ENCODE results near the gene CHKA. TPM values are rescaled to one million over a fixed set of nuclear protein-coding genes. Genes with fewer than 3 reads are reported as not detected.

CHKA gene
- total RNA-seq, 2 donors from 2014 or later, result 56.1 to 75.9 TPM

GRCh38 chr11:68004551-68005335, 116.4 kb downstream of the CHKA start:
- H3K27ac ChIP-seq (ENCODE audit: low read depth, low read length), result no peak overlapping the region
- peaks cover 4% of the 10 kb centered on the region for H3K36me3 Mint-ChIP-seq (ENCODE audit: low read depth)
- no peak for TF ChIP-seq CTCF (conservative IDR thresholded peaks at IDR 0.05)

GRCh38 chr11:68003846-68004550, 117.2 kb downstream of the CHKA start, which contains the start of gene UNC93B1:
Gene UNC93B1 (minus strand): TSS chr11:68004097. CDS start chr11:68004043, 54 bp downstream.
- H3K36me3 Mint-ChIP-seq (ENCODE audit: low read depth), result peaks cover 4% of the 10 kb centered on the region
- DNase-seq, result peak; percentile 91
- H3K4me3 Mint-ChIP-seq, result peak within 1 kb of the TSS; percentile 55
- no peak within 1 kb of the TSS for H3K27ac Mint-ChIP-seq
- Histone ChIP-seq H3K27me3 (ENCODE audit: control insufficient read depth, insufficient read depth, low read length, poor library complexity, severe bottlenecking) (peaks cover 7% of the 10 kb centered on the region), H3K4me1 (ENCODE audit: control insufficient read depth, insufficient read depth, low read length) (no peaks in the 10 kb centered on the region), H3K9ac (ENCODE audit: extremely low read depth, low read length, poor library complexity, severe bottlenecking) (no peak within 1 kb of the TSS), H3K27ac (ENCODE audit: low read depth, low read length) (no peak within 1 kb of the TSS), H3K36me3 (ENCODE audit: control insufficient read depth, insufficient read depth, low read length) (no peaks in the 10 kb centered on the region), H3K4me3 (ENCODE audit: low read length) (peak within 1 kb of the TSS; percentile 68), H3K9me3 (ENCODE audit: control insufficient read depth, low read length) (no peaks in the 10 kb centered on the region)
- peaks cover 2% of the 10 kb centered on the region for H3K4me1 Mint-ChIP-seq
- peaks cover 8% of the 10 kb centered on the region for H3K27me3 Mint-ChIP-seq (ENCODE audit: insufficient read depth)
- WGBS, 2 experiments (ENCODE audit: insufficient coverage in 1 of 2, insufficient read length in 1 of 2), result 8 to 21% methylated on average over 16 to 64 of the region's 64 CpGs
- H3K9me3 Mint-ChIP-seq, result peaks cover 3% of the 10 kb centered on the region
- no peak for TF ChIP-seq CTCF (conservative IDR thresholded peaks at IDR 0.05)

More at GRCh38 chr11:68004551-68005335, 116.4 kb downstream of the CHKA start:
- Mint-ChIP-seq H3K4me3 (peak overlapping the region; percentile 55), H3K27me3 (ENCODE audit: insufficient read depth) (peaks cover 8% of the 10 kb centered on the region), H3K9me3 (peaks cover 10% of the 10 kb centered on the region), H3K4me1 (peaks cover 2% of the 10 kb centered on the region), H3K27ac (no peak overlapping the region)
- Histone ChIP-seq H3K36me3 (ENCODE audit: control insufficient read depth, insufficient read depth, low read length) (no peaks in the 10 kb centered on the region), H3K27me3 (ENCODE audit: control insufficient read depth, insufficient read depth, low read length, poor library complexity, severe bottlenecking) (peaks cover 7% of the 10 kb centered on the region), H3K4me1 (ENCODE audit: control insufficient read depth, insufficient read depth, low read length) (no peaks in the 10 kb centered on the region), H3K4me3 (ENCODE audit: low read length) (peak overlapping the region; percentile 68), H3K9me3 (ENCODE audit: control insufficient read depth, low read length) (no peaks in the 10 kb centered on the region), H3K9ac (ENCODE audit: extremely low read depth, low read length, poor library complexity, severe bottlenecking) (no peak overlapping the region)
- DNase-seq, result peak; percentile 67
- 92 to 93% methylated on average over 6 to 12 of the region's 14 CpGs for WGBS, 2 experiments (ENCODE audit: insufficient coverage in 1 of 2, insufficient read length in 1 of 2)

GRCh38 chr11:68002938-68003845, 118.0 kb downstream of the CHKA start:
- no peak overlapping the region for H3K9ac ChIP-seq (ENCODE audit: extremely low read depth, low read length, poor library complexity, severe bottlenecking)
- H3K27me3 ChIP-seq (ENCODE audit: control insufficient read depth, insufficient read depth, low read length, poor library complexity, severe bottlenecking), result peaks cover 7% of the 10 kb centered on the region
- H3K4me1 ChIP-seq (ENCODE audit: control insufficient read depth, insufficient read depth, low read length), result no peaks in the 10 kb centered on the region
- Mint-ChIP-seq H3K9me3 (no peaks in the 10 kb centered on the region), H3K27ac (no peak overlapping the region), H3K27me3 (ENCODE audit: insufficient read depth) (peaks cover 8% of the 10 kb centered on the region), H3K4me3 (peak overlapping the region; percentile 55), H3K4me1 (peaks cover 2% of the 10 kb centered on the region), H3K36me3 (ENCODE audit: low read depth) (peaks cover 4% of the 10 kb centered on the region)
- H3K9me3 ChIP-seq (ENCODE audit: control insufficient read depth, low read length), result no peaks in the 10 kb centered on the region
- peak; percentile 80 for DNase-seq
- H3K4me3 ChIP-seq (ENCODE audit: low read length), result peak overlapping the region; percentile 68
- TF ChIP-seq CTCF (conservative IDR thresholded peaks at IDR 0.05), result no peak
- WGBS, 2 experiments (ENCODE audit: insufficient coverage in 1 of 2, insufficient read length in 1 of 2), result 17 to 38% methylated on average over 27 to 84 of the region's 86 CpGs
- H3K27ac ChIP-seq (ENCODE audit: low read depth, low read length), result no peak overlapping the region
- no peaks in the 10 kb centered on the region for H3K36me3 ChIP-seq (ENCODE audit: control insufficient read depth, insufficient read depth, low read length)
